NCI-H345 treated with DMSO at 0.1 percent for 48 hours (cell line): ENCODE results near the gene NUFIP2.
"Not testable (repeated sequence)": the region's sequence is repeated elsewhere in the genome, so short reads cannot be mapped to it uniquely, and the experiment has no call there.

Experiments used
- DNase-seq: peaks from one replicate; lab custom pipeline; 2025; ENCODE audit not compliant: unreplicated experiment; lab: John Stamatoyannopoulos, UW

Gene NUFIP2

DNA sequence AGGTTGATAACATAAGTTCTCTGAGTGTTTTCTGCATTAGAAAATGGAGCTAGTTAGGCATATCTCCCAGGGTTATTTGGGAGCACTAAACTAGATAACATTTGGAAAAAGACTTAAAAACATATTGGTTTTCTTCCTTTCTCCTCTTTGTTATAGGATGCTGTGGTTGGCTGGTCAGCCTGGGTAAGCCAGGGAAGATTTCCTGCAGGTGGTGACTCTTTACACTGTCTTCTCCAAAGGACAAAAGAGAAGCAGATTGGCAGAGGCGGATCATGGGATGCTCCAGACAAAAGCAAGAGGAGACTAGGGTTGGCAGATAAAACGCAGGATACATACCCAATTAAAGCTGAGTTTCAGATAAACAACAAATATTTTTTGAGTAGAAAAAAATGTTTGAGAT, 53.5 kb downstream of the NUFIP2 start:
- DNase-seq = no peak

DNA sequence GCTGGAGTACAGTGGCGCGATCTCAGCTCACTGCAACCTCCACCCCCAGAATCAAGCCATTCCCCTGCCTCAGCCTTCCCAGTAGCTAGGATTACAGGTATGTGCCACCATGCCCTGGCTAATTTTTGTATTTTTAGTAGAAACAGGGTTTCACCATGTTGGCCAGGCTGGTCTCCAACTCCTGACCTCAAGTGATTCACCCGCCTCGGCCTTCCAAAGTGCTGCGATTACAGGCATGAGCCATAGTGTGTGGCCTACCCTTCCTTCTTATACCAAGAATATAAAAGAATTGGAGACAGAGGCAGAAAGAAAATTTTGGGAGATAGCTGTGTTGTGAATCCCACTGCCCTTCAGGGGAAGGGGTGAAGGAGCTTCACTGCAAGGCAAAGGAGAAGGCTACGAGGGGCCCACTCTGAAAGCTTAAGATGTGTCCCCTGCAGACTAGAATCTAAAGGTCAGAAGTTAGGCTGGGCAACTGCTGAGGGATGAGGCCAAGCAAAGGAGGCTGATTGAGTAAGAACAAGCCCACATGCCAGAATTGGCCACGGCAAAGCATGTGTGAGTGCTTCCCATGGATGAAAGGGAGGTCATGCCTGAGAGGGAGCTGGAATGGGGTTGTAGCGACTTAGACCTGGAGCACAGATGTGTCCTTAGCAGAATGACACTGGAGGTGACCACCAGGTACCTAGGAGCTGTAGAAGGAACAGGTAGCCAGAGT, 55.7 kb downstream of the NUFIP2 start:
- no peak for DNase-seq

DNA sequence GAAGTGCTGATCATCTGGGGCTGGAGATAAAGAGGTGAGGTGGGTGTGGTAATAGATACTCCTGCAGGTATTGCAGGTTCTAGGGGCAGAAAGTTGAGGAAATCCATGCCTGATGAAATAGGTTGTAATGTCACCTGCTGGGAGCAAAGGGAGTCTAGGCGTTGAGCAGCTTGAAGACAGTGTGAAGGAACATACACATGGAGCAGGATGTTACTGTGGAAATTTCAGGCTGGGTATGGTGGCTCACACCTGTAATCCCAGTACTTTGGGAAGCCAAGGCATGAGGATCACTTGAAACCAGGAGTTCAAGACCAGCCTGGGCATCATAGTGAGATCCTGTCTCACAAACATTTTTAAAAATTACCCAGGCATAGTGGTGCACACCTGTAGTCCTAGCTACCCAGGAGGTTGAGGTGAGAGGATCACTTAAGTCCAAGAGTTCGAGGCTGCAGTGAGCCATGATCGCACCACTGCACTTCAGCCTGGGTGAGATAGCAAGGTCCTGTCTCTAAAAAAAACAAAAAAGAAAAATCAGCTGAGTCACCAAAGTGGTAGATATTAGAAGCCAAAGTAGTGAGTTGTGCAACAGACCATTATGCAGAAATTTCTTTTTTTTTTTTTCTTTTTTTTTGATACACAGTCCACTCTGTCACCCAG, 56.3 kb downstream of the NUFIP2 start:
- no peak for DNase-seq

DNA sequence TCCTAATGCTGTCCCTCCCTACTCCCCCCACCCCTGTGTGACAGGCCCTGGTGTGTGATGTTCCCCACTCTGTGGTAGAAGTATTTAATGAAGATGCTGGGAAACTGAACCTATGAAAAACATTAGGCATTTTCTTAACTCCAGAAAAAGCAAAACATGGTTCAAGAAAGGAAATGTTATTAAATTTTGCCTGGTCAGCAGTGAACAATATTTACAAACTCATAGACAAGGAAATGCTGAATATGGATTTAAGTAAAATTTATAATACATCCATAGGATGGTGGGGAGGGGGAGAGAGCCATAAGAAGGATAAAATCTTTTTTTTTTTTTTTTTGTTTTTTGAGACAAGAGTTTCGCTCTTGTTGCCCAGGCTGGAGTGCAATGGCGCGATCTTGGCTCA, 58.0 kb downstream of the NUFIP2 start:
- DNase-seq = no peak

DNA sequence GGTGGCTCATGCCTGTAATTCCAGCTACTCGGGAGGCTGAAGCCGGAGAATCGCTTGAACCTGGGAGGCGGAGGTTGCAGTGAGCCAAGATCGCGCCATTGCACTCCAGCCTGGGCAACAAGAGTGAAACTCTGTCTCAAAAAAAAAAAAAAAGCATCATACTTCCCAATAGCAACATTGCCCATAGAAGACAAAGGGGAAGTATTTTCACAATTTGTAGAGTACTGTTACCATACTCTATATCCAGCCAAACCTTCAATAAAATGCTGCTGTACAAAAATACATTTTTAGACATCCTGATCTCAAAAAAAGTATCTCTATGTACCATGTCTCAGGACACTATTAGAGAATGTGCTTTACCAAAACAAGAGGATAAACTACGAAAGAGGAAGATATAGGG, 59.0 kb downstream of the NUFIP2 start:
- DNase-seq = not testable (repeated sequence)

DNA sequence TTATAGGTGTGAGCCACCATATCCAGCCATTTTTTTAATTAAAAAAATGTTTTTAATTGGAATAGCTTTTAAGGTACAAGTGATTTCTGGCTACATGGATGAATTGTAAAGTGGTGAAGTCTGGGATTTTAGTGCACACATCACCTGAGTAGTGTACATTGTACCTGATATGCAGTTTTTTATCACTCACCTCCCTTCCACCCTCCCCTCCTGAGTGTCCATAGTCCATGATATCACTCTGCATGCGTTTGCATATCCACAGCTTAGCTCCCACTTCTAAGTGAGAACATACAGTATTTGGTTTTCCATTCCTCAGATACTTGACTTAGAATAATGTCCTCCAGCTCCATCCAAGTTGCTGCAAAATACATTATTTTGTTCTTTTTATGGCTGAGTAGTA, 60.6 kb downstream of the NUFIP2 start:
- DNase-seq = no peak

DNA sequence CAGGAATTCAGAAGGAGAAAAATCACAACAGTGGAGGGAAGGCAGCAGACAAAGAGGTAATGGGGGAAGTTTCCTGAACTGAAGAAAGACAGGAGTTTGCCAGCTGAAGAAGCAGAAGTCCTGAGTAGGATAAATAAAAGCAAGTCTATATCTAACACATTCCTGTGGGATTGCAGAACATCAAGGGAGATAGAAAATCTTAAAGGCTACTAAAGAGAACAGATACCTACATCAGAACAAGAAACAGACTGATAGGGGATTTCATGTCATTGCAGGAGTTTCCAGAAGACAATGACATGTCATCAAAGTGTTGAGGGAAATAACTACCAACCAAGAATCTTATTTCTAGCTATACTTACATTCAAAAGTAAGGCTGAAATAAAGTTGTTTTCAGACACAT, 68.6 kb downstream of the NUFIP2 start:
- DNase-seq = no peak

DNA sequence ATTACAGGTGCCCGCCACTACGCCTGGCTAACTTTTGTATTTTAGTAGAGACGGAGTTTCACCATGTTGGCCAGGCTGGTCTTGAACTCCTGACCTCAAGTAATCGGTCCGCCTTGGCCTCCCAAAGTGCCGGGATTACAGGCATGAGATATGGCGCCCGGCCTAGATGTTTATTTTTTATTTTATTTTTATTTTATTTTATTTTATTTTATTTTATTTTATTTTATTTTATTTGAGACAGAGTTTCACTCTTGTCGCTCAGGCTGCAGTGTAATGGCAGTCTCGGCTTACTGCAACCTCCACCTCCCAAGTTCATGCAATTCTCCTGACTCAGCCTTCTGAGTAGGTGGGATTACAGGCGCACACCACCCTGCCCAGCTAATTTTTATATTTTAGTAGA, 72.6 kb downstream of the NUFIP2 start:
- DNase-seq = not testable (repeated sequence)

DNA sequence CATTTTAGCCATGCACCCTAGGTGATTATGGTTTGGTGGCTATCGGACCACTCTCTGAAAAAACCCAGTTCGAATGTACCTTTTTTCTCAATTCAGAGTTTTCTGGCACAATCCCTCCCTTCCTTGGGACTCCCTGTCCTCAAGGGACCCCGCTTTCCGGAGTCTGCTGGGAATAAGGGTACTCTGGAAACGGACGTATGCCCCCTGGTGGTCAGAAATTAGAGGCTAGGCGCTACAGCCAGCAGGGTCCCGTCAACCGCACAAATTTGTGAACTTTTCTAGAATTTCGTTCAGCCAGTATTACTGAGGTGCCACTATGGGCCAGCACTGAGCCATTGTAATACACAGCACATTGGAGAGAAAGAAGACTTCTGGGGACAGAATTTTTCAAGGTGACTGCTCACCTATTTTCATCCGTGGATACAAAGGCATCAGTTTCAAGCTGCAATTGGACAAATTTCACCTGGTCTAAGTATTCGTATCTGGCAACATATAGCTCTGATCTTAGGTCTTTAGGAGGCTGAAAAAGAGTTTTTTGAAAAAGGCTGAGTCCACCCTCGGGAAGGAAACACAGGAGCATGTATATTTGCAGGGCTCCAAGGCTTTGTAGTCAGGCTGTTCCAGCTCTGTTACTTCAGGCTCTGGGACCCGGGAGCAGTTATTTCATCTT, 74.4 kb downstream of the NUFIP2 start:
- DNase-seq = peak; percentile 48

DNA sequence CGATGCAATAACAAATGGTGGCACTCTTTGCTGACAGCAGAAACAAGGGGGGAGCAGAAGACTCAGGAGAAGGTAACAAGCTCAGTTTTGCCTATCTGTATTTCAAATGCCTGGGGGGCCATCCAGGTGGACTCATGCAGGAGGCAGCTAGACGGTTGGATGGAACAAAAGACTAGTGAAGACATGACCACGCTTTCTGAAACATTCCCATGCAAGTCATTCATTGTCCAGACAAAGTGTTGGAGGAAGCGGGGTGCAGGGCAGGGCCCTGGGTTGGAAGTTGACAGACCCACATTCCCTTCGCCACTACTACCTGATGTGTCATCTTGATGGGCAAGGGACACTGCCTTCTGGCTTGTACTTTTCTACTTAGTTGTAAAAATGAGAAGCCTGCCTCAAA, 77.1 kb downstream of the NUFIP2 start:
- no peak for DNase-seq

DNA sequence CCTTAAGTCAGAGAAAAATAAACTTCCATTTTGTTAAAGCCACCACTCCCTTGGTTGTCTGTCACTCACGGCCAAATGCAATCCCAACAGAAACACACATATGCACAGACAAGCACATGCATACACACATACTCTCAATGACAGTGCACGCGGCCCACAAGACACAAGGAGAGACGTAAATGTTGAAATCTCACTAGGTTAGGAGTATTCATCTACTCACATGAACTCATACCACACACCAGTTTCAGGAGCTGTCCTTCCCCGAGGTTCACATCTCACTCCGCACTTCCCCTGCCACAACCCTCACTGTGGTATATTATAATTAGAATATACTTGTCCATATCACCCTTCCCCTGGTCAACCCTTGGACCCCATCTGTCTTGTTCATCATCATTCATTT, 77.8 kb downstream of the NUFIP2 start:
- no peak for DNase-seq

DNA sequence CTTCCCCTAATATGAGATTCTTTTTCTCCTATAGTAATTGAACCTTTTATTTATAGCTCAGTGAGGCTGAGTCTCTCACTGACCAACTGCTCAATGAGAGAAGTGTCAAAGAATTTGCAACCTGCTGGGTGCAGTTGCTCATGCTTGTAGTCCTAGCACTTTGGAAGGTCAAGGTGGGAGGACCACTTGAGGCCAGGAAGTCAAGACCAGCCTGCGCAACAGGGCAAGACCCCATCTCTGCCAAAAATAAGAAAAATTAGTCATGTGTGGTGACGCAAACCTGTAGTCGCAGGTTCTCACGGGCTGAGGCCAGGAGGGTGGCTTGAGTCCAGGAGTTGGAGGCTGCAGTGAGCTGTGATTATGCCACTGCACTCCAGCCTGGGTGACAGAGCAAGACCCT, 78.2 kb downstream of the NUFIP2 start:
- DNase-seq = no peak

DNA sequence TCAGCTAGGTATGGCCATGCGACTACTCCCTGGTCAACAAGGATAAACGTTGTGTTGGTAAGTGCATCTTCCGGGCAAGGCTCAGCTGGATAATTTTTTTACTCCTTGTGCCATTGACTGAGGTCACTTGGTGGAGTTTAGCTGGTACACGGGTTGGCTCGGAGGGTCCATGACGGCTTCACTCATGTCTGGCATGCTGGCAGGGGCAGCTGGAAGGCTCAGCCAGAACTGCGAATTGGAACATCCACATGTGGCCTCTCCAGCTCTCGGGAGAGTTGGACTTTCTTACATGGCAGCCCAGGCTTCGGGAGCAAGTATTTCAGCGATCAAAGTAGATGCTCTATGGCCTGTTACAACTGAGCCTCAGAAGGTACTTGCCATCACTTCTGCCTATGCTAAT, 78.8 kb downstream of the NUFIP2 start:
- DNase-seq = no peak

DNA sequence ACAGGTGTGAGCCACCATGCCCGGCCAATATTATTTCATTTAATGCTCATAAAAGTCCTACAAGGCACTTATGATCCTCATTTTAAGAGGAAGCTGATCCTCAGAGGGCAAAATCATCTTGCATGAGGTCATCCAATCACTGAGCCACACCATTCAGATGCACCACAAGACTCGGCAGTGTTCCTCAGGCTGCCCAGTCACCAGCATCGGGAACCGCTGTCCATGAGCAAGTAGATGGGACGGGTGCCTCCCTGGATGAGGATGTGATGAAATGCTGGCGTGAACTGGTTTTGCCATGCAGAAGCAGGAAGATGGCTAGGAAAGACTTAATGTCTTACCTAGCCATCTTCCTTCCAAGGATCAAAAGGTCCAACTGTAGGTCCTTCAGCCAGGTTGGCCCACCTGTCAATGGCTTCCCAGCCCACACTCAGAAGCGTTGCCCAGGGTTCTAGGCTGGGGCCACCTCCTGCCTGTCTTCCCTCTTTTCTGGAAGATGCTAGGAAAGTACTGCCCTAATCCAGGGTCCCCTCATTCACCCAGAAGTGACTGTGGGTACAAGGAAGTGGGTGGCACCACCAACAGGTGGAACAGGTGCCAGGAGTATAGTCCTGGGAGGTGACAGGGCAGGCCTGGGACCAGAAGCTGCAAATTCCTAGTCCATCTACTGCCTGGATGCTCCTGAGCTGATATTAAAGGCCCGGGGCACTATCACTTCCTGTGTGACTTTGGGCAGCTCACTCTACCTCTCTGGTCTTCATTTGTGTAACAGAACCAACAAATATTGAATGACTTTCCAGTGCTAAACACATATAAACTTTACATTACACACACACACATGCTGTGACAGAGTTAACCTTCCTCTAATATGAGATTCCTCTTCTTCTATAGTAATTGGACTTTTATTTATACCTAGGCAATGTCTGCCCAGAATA, 79.5 kb downstream of the NUFIP2 start:
- no peak for DNase-seq

DNA sequence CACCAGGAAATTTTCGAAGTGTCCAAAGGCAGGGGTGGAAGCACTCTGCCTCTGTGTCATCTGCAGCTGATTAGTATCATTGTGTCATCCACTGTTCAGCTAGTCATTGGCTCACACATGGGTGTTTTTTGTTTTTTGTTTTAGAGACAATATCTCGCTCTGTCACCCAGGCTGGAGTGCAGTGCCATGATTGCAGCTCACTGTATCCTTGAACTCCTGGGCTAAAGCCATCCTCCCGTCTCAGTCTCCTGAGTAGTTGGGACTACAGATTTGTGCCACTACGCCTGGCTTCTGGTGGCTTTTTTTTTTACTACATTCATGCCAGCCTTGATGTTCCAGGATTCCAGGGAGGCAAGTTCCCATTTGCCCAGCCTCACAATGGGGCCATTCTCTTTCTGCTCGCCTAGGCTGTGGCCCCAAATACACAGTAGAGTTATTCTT, 81.2 kb downstream of the NUFIP2 start:
- no peak for DNase-seq

DNA sequence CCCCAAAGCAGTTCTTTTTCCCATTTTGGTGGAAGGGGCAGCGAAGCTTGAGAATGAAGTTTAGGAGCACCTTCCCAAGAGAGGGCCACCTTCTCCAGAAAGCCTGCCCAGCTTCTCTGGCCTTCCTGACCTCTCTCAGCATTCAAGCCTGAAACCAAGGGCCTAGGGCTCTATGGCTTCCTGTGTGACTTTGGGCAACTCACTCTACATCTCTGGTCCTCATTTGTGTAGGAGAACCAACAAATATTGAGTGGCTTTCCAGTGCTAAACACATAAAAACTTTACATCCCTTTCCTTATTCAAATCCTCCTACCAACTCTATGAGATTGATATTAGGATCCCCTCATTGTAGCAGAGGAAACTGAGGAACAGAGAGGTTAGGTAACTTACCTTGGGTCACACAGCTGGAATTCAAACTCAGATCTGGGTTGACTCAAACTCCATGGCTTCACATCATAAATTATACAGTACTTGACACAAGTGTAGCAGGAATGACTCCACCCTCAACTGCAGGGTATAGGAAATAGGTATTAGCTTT, 81.8 kb downstream of the NUFIP2 start:
- DNase-seq = no peak

DNA sequence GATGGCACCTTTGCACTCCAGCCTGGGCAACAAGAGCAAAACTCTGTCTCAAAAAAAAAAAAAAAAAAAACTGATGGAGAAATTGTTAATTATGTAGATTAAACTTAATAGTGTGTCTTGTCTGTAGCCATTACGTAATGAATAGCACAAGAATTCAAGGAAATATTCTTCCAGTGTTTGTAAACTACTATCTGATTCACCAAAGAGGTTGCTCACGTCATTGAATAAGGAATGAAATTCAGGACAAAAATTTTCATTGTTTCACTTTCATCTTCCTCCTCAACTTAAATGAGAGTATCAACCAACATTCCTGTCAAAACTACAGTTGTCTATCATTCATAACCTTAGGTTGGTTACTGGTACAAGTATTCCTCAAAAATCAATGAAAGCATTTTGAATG, 83.1 kb downstream of the NUFIP2 start:
- no peak for DNase-seq

DNA sequence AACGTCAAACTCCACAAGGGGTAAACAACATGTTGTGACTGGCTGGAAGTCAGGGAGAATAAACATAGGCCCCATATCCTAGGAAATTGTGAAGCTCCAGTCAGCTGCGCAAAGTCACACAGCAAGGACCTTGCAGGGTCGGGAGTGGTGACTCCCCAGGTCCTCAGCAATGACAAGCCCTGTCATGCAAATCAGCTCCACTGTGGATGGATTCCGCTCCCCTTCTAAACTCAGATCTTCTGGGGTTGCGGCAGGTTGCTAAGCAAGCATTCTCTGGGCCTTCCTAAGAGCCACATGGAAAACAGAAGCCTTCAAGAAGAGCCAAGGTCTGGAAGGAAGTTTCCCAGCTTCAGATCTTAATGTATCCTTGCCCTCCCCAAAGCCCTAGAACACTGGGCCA, 84.9 kb downstream of the NUFIP2 start:
- no peak for DNase-seq

DNA sequence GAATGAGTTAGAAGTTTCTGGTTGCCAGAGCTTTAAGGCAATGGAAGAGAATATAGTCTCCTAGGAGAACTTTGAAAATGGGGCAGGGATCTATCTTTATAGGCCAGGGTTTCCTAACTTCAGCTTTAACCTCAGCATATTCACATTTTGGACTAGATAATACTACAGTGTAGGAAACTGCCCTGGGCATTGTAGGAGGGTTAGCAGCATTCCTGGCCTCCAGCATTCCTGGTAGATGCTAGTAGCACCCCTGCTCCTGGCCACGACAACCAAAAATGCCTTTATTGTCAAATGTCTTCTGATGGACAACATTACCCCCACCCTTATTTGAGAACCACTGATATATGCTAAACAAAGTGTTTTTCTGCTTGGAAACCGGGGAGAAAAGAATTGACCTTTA, 86.0 kb downstream of the NUFIP2 start:
- DNase-seq = no peak
